ENCODE data around the gene TPCN1.
A peak's percentile ranks its signal among the peaks of the same experiment; 100 is the strongest.

Gene TPCN1

GRCh38 chr12:113242560-113242959, 21.3 kb downstream of the TPCN1 start:
- DNase-seq = no peak

GRCh38 chr12:113244047-113244460, 22.8 kb downstream of the TPCN1 start:
- DNase-seq = no peak

GRCh38 chr12:113244478-113244958, 23.3 kb downstream of the TPCN1 start:
- DNase-seq = no peak

GRCh38 chr12:113245695-113246477, 24.6 kb downstream of the TPCN1 start:
- DNase-seq = no peak

DNA sequence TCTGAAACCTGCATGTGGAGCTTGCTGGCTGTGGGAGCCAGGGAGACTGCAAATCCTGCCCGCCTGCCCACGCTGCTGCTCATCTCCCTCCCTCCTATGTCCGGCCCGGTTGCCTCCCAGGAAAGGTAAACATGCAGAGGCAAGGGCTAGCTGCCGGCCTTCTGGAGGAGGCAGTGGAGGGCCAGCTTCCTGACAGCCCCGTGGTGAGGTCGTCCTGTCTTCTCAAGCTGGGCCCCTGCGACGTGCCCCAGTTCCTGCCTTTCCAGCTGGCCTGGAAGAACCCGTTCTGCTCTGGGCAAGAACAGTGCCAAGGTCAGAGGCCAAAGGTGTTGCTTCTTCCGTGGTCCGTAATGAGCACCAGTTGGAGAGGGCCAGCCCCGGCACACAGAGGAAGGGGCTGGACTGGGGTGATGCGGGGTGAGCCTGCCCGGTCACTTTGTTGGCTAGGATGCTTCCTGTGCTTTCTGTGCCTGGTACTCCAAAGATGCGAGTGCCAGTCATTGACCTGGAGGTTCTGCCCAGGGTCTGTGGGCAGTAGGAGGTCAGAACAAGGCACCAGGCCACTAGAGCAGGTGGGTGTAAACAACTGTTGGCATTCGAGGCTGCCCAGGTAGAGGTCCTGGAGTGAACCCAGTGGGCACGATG, 25.3 kb downstream of the TPCN1 start:
- no peak for DNase-seq

DNA sequence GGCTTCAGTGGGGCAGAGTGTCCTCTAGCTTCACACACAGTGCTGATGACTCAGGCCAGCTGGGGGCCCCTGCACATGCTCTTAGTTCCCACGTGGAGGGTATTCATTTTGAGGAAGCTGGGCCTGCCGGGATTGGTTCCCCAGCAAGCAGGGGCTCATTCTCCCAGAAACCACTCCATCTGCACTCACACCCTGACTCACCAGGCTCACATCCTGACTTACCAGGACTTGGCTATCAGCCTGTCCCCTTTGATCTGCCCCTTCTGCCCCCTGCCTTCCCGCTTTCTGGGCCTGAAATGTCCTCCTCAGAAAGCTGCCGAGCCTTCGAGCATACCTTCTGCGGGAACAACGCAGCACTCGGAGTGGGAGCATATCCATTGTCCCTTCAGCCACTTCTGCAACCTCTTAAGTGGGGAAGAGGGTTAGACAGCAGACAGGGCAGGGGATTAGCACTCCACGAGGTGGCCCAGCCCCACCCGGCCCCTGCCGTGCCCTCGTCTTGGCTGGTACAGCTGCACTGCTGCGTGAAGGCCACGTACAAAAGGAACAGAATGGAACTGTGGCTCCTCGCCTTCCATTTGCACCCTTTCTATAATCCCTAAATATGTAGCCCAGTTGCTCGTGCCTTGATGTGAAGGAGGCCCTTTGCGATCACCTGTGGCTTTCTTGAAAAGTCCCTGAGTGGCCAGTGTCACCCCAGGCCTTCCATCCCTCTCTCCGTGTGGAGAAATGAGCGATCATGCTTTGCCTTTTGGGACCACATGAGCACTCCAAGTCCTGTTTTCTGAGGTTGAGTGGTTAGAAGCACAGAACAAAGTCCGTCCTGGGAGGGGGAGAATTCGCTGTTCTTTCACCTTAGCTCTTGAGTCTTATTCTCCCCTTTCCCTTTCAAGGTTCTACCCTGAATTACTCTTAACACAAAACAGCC, 26.1 kb downstream of the TPCN1 start:
- DNase-seq = no peak

GRCh38 chr12:113248051-113248825, 27.0 kb downstream of the TPCN1 start:
- DNase-seq = no peak

GRCh38 chr12:113248842-113249435, 27.7 kb downstream of the TPCN1 start:
- no peak for DNase-seq

DNA sequence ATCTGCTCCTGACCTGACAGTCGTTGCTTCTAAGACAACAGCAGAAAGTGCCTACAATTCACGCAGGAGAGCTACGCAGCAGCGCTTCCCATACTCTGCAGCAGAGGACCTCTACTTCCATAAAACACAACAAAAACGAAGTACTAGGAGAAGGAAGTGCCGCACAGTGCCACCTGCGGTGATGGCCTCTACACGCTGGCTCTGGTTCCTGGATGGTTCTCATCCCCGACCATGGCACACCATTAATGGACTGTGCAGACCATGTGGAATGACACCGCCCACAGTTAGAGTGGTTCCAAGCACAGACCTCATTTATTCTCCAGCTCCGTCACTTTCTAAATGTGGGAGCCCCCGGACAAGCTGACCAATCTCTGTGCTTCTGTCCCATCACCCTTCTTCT, 28.3 kb downstream of the TPCN1 start:
- no peak for DNase-seq

- no peak for DNase-seq
Observed at GRCh38 chr12:113250045-113250444, 28.8 kb downstream of the TPCN1 start.

DNA sequence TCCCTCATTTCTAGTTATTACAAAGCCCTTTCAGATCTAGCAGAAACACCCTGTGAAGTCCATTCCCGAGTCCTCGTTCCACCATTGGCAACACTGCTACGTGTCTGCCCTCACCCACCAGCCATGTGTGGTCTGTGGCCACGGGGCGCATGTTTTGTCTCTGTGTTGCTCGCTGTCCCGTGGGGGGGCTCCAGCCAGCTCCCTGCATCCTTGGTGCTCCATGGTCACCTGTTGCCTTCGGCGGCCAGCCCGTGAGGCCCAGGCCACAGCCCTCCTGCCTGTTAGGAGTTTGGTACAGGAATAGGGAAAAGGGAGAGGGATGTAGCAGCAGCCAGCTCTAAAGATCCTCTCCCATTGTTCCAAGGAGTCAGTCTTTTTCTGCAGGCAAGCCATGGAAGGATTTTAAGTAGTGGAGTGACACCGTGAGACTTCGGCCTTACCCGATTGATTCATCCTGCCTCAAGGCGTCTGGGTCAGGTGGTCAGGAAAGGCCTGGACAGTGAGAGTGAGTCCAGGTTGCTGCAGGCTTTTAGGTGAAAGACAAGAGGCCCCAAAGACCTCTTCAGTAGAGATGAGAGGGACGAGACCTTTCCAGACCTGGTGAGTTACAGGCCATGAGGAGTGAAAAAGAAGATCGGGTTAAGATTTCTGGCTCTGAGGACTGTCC, 30.3 kb downstream of the TPCN1 start:
- no peak for DNase-seq

GRCh38 chr12:113252494-113252893, 31.2 kb downstream of the TPCN1 start:
- no peak for DNase-seq

DNA sequence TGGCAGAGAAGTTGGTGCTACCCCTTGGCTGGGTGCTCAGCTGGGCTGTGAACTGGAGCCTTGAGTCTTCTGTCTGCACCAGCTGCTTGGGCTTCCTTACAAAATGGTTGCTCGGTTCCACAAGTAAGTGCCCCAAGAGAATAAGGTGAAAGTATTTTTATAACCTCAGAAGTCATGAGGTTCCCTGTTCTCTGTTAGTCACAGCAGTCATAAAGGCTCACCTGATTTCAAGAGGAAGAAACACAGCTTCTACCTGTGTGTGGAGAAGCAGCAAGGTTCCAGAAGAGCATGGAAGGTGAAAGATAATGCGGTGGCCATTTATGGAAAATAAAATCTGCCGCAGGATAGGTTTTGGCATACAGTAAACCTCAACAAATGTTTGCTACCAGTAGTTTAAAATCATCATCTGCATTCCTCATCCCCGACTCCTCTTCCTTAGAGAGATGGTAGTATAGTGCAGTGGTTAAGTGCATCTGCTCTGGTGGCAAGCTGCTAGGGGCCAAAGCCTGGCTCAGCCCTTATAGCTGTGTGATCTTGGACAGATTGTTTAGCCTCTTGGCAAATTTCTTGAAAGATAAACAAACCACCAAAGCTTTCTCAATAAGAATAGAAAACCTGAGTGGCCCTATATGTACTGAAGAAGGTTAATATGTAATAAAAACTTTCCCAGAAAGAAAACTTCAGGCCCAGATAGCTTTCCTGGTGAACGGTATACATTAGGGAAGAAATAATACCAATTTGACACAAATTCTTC, 32.4 kb downstream of the TPCN1 start:
- DNase-seq = no peak

- DNase-seq = no peak
Observed at GRCh38 chr12:113254298-113254697, 33.0 kb downstream of the TPCN1 start.

DNA sequence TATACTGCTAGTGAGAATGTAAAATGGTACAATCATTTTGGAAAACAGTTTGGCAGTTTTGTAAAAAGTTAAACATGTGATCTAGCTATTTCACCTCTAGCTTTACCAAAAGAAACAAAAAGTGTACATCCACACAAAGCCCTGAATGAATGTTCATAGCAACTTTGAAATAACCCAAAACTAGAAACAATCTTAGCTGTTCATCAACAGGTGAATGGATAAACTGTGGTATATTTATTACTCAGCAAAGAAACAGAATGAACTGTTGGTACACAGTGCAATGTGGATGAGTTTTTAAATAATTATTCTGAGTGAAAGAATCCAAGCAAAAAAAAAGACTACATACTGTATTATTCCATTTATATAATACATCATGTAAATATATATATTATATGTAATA, 36.3 kb downstream of the TPCN1 start:
- DNase-seq = no peak

DNA sequence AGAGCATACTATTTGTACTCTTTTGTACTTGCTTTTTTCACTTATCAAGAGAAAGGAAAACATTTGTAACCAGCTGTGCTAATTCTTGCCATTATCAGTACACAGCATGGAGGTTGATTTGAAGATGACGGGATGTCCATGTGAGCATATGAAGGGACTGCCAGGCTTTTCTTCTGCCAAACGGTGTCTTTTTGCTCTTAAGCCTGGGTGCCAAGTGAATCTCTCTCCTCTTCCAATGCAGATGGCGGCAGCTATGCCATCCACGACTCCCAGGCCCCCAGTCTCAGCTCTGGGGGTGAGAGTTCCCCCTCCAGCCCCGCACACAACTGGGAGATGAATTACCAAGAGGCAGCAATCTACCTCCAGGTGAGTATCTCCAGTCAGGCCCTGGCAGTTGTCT, 38.9 kb downstream of the TPCN1 start:
- DNase-seq = no peak

GRCh38 chr12:113260636-113261300, 39.5 kb downstream of the TPCN1 start:
- no peak for DNase-seq

- DNase-seq = peak; percentile 21
Observed at GRCh38 chr12:113261847-113262470, 40.7 kb downstream of the TPCN1 start.

DNA sequence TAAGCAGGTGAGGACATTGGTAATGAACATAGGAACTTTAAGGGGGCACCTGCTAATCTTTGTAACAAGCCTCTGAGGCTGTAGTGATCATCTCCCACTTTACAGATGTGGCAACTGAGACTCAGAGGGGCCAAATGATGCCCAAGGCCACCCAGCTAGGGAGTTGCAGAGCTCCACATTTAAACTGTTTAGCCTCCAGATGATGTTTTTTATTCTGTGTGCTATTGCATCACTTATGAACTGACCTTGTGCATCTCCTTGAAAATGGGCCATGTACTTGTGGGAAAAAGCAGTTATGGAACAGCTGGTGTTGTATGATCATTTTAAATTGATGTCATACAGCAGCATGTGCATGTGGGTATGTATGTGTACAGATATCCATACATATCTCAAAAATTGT, 41.4 kb downstream of the TPCN1 start:
- no peak for DNase-seq
